ENCODE results near the gene DHRS4. TPM values are rescaled to one million over a fixed set of nuclear protein-coding genes. Genes with fewer than 3 reads are reported as not detected.

Gene DHRS4
- polyA plus RNA-seq, 3 donors: 40.4 to 68.1 (median 63.2) TPM

- Histone ChIP-seq H3K4me1 (ENCODE audit: control insufficient read depth in 1 of 2, insufficient read depth in 2 of 2, low read length in 2 of 2) (no peaks in the 10 kb centered on the region), H3K36me3 (replicated peaks in 1 of 2; ENCODE audit: control insufficient read depth in 1 of 2, insufficient read depth in 2 of 2, low read length in 2 of 2) (no peaks in the 10 kb centered on the region), H3K9ac (ENCODE audit: insufficient read depth, low read length, poor library complexity, severe bottlenecking) (no peak overlapping the region), H3K27ac (ENCODE audit: low read depth in 1 of 2, low read length in 2 of 2) (no peak overlapping the region), H4K20me1 (ENCODE audit: insufficient read depth, low read length) (no peaks in the 10 kb centered on the region), H3K4me3 (replicated peaks in 1 of 3; ENCODE audit: low read depth in 2 of 3, low read length in 3 of 3) (no peak overlapping the region), H3K79me2 (ENCODE audit: insufficient read depth, low read length) (no peaks in the 10 kb centered on the region), H3K27me3 (ENCODE audit: control insufficient read depth in 2 of 2, insufficient read depth in 2 of 2, low read length in 2 of 2) (no peaks in the 10 kb centered on the region), H2AFZ (ENCODE audit: insufficient read depth, low read depth, low read length, poor library complexity, severe bottlenecking) (no peak overlapping the region), H3K4me2 (replicated peaks; ENCODE audit: extremely low read depth, low read length, poor library complexity, severe bottlenecking) (no peak overlapping the region), H3K9me3 (replicated peaks in 1 of 2; ENCODE audit: control insufficient read depth in 1 of 2, insufficient read depth in 1 of 2, low read length in 2 of 2) (peaks cover 12% of the 10 kb centered on the region in 2 donors)
- H3K27ac Mint-ChIP-seq: no peak overlapping the region
- WGBS (ENCODE audit: insufficient coverage): no CpG with 5 or more reads among the region's 3 CpGs
- peaks cover 0 to 3% (median 3%) of the 10 kb centered on the region in 3 donors for H3K27me3 Mint-ChIP-seq (ENCODE audit: low read depth in 3 of 3)
- no peak for DNase-seq
- intact Hi-C loops (cut with micrococcal nuclease): no loop called here
- no peaks in the 10 kb centered on the region for H3K36me3 Mint-ChIP-seq
- H3K4me3 Mint-ChIP-seq: no peak overlapping the region
- peaks cover 0 to 16% (median 8%) of the 10 kb centered on the region in 7 donors for H3K9me3 Mint-ChIP-seq
- TF ChIP-seq, protein P1, sequence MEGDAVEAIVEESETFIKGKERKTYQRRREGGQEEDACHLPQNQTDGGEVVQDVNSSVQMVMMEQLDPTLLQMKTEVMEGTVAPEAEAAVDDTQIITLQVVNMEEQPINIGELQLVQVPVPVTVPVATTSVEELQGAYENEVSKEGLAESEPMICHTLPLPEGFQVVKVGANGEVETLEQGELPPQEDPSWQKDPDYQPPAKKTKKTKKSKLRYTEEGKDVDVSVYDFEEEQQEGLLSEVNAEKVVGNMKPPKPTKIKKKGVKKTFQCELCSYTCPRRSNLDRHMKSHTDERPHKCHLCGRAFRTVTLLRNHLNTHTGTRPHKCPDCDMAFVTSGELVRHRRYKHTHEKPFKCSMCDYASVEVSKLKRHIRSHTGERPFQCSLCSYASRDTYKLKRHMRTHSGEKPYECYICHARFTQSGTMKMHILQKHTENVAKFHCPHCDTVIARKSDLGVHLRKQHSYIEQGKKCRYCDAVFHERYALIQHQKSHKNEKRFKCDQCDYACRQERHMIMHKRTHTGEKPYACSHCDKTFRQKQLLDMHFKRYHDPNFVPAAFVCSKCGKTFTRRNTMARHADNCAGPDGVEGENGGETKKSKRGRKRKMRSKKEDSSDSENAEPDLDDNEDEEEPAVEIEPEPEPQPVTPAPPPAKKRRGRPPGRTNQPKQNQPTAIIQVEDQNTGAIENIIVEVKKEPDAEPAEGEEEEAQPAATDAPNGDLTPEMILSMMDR (IDR thresholded peaks at IDR 0.05): no peak
- H3K4me1 Mint-ChIP-seq: peaks cover 4% of the 10 kb centered on the region
Observed at GRCh38 chr14:23916004-23916403, 37.6 kb upstream of the DHRS4 start.

GRCh38 chr14:23916446-23916845, 37.1 kb upstream of the DHRS4 start:
- H2AFZ ChIP-seq (ENCODE audit: insufficient read depth, low read depth, low read length, poor library complexity, severe bottlenecking): no peak overlapping the region
- no peak overlapping the region for H3K27ac ChIP-seq (ENCODE audit: low read depth in 1 of 2, low read length in 2 of 2)
- H3K4me3 ChIP-seq (replicated peaks in 1 of 3; ENCODE audit: low read depth in 2 of 3, low read length in 3 of 3): no peak overlapping the region
- H3K79me2 ChIP-seq (ENCODE audit: insufficient read depth, low read length): no peaks in the 10 kb centered on the region
- no peaks in the 10 kb centered on the region for H4K20me1 ChIP-seq (ENCODE audit: insufficient read depth, low read length)
- no peaks in the 10 kb centered on the region for H3K27me3 ChIP-seq (ENCODE audit: control insufficient read depth in 2 of 2, insufficient read depth in 2 of 2, low read length in 2 of 2)
- H3K36me3 ChIP-seq (replicated peaks in 1 of 2; ENCODE audit: control insufficient read depth in 1 of 2, insufficient read depth in 2 of 2, low read length in 2 of 2): no peaks in the 10 kb centered on the region
- 88% methylated on average over 5 of the region's 5 CpGs for WGBS (ENCODE audit: insufficient coverage)
- H3K9me3 ChIP-seq (replicated peaks in 1 of 2; ENCODE audit: control insufficient read depth in 1 of 2, insufficient read depth in 1 of 2, low read length in 2 of 2): peaks cover 12% of the 10 kb centered on the region in 2 donors
- H3K9ac ChIP-seq (ENCODE audit: insufficient read depth, low read length, poor library complexity, severe bottlenecking): no peak overlapping the region
- Mint-ChIP-seq H3K9me3 (peaks cover 0 to 16% (median 8%) of the 10 kb centered on the region in 7 donors), H3K27me3 (ENCODE audit: low read depth in 3 of 3) (peaks cover 0 to 3% (median 3%) of the 10 kb centered on the region in 3 donors), H3K4me1 (peaks cover 4% of the 10 kb centered on the region), H3K27ac (no peak overlapping the region), H3K4me3 (no peak overlapping the region), H3K36me3 (no peaks in the 10 kb centered on the region)
- intact Hi-C loops (cut with micrococcal nuclease): no loop called here
- H3K4me2 ChIP-seq (replicated peaks; ENCODE audit: extremely low read depth, low read length, poor library complexity, severe bottlenecking): no peak overlapping the region
- TF ChIP-seq, protein P1 (IDR thresholded peaks at IDR 0.05): no peak
- DNase-seq: no peak
- H3K4me1 ChIP-seq (ENCODE audit: control insufficient read depth in 1 of 2, insufficient read depth in 2 of 2, low read length in 2 of 2): no peaks in the 10 kb centered on the region
